ENCODE data around the gene ARHGAP9.

ARHGAP9 gene

GRCh38 chr12:57472391-57472790 is 7.3 kb downstream of the ARHGAP9 start:
- no peak for DNase-seq (ENCODE audit: low read depth)

GRCh38 chr12:57471661-57472060 is 8.0 kb downstream of the ARHGAP9 start:
- no peak for DNase-seq (ENCODE audit: low read depth)

GRCh38 chr12:57470970-57471656 is 8.6 kb downstream of the ARHGAP9 start:
- no peak for DNase-seq (ENCODE audit: low read depth)

- no peak for DNase-seq (ENCODE audit: low read depth)
These were observed 9.2 kb downstream of the ARHGAP9 start for GRCh38 chr12:57470286-57470969.

GRCh38 chr12:57469296-57470164 is 10.1 kb downstream of the ARHGAP9 start:
- no peak for DNase-seq (ENCODE audit: low read depth)

GRCh38 chr12:57467915-57468314 is 11.8 kb downstream of the ARHGAP9 start:
- no peak for DNase-seq (ENCODE audit: low read depth)

- no peak for DNase-seq (ENCODE audit: low read depth)
These were observed 12.3 kb downstream of the ARHGAP9 start for GRCh38 chr12:57467212-57467874.

GRCh38 chr12:57465747-57466505 is 13.7 kb downstream of the ARHGAP9 start:
- no peak for DNase-seq (ENCODE audit: low read depth)

- no peak for DNase-seq (ENCODE audit: low read depth)
These were observed 14.5 kb downstream of the ARHGAP9 start for GRCh38 chr12:57465030-57465746.

- no peak for DNase-seq (ENCODE audit: low read depth)
These were observed 15.1 kb downstream of the ARHGAP9 start for GRCh38 chr12:57464569-57464968.

GRCh38 chr12:57462912-57463253 is 16.8 kb downstream of the ARHGAP9 start:
- DNase-seq (ENCODE audit: low read depth), result no peak

GRCh38 chr12:57462251-57462911 is 17.3 kb downstream of the ARHGAP9 start:
- peak; percentile 86 for DNase-seq (ENCODE audit: low read depth)

- no peak for DNase-seq (ENCODE audit: low read depth)
These were observed 17.8 kb downstream of the ARHGAP9 start for GRCh38 chr12:57461917-57462250.

GRCh38 chr12:57461276-57461916 is 18.3 kb downstream of the ARHGAP9 start:
- no peak for DNase-seq (ENCODE audit: low read depth)

GRCh38 chr12:57460841-57461275 is 18.8 kb downstream of the ARHGAP9 start:
- DNase-seq (ENCODE audit: low read depth), result no peak

GRCh38 chr12:57460468-57460784 is 19.2 kb downstream of the ARHGAP9 start:
- DNase-seq (ENCODE audit: low read depth), result no peak

- DNase-seq (ENCODE audit: low read depth), result no peak
These were observed 19.8 kb downstream of the ARHGAP9 start, which contains the start of gene GLI1 for GRCh38 chr12:57459750-57460467. Gene GLI1 (plus strand): TSS chr12:57459785. CDS start chr12:57463692, 3,907 bp downstream.

- DNase-seq (ENCODE audit: low read depth), result peak; percentile 93
These were observed 20.5 kb downstream of the ARHGAP9 start for GRCh38 chr12:57459055-57459749.

GRCh38 chr12:57458665-57459054 is 21.0 kb downstream of the ARHGAP9 start:
- DNase-seq (ENCODE audit: low read depth), result no peak
